Measurements from ENCODE around the gene CCDC159.
A peak's percentile ranks its signal among the peaks of the same experiment; 100 is the strongest.
"Not testable (repeated sequence)": the region's sequence is repeated elsewhere in the genome, so short reads cannot be mapped to it uniquely, and the experiment has no call there.

Gene CCDC159

GRCh38 chr19:11370744-11371143 is 24.4 kb downstream of the CCDC159 start:
- DNase-seq = no peak

GRCh38 chr19:11373166-11373884 is 27.0 kb downstream of the CCDC159 start:
- DNase-seq = no peak

DNA sequence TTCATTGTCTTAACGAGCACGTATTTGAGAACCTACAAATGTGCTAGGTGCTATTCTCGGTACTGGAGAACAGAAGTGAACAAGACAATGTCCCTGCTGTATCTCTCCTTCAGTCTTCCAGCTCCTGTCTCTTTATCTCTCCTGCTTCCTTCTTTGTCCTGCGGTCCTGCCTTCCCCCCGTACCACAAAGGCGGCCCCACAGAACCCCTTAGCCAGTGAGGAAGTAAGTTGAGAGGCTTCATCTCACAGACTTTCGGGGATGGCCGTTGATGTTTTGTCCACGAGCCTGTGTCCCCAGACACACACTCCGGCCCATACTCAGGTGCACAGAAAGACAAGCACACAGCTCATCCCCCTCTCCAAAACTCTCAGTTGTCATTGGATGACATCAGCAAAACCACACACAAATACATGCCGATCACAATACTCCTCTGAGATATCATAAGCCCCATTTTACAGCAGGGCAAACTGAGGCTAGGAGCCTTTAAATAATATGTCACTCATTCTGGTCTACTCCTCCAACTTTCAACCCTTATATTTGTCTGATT is 27.6 kb downstream of the CCDC159 start:
- DNase-seq = no peak

- DNase-seq = peak; percentile 96
Measured at GRCh38 chr19:11374433-11375142, 28.3 kb downstream of the CCDC159 start, which contains the start of gene SWSAP1. TSS of gene SWSAP1 (plus strand) at chr19:11374666. CDS start at chr19:11374681, 15 bp downstream.

DNA sequence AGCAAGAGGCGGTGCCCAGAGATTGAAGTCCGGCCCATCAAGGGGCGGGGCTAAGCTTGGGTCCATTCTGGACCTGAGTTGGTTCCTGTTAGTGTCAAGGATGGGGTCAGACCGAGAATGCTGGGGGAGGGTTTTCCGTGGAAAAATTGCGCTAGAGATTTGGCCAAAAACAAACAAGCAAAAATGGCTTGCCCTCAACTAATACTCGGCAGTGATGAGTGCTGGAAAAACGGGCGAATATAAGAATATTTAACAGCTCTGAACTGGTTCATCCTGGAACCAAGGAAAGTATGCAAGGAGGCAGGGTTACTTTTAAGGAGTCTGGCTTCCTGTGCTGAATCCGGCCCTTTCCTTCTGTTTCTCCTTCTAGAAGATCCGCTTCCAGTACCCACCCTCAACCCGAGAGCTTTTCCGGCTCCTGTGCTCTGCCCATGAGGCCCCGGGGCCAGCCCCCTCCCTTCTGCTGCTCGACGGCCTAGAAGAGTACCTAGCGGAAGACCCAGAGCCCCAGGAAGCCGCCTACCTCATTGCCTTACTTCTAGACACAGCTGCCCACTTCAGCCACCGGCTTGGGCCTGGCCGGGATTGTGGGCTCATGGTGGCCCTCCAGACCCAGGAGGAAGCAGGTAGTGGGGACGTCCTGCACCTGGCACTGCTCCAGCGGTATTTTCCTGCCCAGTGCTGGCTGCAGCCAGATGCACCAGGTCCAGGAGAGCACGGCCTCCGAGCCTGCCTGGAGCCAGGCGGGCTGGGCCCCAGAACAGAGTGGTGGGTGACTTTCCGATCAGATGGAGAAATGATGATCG is 29.0 kb downstream of the CCDC159 start:
- DNase-seq = peak; percentile 74

DNA sequence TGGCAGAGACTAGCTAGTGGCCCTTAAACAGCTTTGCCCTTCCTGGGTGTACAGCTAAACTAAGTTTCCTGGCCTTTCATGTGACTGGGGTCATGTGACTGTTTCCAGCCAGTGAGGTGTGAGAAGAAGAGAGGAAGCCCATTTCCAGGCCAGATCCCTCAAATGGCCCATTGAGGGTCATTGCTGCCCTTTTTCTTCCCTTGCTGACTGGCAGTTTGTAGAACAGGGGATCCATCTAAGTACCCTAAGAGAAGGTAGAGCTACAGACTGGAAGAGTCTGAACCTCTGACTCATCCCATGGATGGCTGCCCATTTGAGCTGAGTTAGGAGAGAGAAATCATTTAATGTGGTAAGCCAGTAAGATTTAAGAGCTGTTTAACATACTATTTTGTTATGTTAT is 30.9 kb downstream of the CCDC159 start:
- DNase-seq = no peak

DNA sequence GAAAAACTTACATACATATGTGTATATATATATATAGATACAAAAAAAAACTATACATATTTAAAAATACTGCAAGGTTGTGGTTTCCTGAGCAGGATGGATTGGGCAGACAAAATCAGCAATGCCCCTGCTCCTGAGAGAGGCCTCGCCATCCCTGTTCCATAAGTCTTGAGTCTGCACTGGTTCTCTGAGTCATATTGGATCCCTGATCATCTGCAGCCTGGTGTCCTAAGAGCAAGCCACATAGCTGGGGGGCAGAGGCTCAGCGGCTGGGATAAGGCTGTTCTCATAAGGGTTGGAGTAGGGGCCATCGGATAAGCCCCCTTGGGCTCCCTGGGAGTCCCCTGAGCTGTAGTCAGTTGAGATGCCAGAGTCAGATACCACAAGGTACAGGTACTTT is 31.4 kb downstream of the CCDC159 start:
- DNase-seq = no peak

DNA sequence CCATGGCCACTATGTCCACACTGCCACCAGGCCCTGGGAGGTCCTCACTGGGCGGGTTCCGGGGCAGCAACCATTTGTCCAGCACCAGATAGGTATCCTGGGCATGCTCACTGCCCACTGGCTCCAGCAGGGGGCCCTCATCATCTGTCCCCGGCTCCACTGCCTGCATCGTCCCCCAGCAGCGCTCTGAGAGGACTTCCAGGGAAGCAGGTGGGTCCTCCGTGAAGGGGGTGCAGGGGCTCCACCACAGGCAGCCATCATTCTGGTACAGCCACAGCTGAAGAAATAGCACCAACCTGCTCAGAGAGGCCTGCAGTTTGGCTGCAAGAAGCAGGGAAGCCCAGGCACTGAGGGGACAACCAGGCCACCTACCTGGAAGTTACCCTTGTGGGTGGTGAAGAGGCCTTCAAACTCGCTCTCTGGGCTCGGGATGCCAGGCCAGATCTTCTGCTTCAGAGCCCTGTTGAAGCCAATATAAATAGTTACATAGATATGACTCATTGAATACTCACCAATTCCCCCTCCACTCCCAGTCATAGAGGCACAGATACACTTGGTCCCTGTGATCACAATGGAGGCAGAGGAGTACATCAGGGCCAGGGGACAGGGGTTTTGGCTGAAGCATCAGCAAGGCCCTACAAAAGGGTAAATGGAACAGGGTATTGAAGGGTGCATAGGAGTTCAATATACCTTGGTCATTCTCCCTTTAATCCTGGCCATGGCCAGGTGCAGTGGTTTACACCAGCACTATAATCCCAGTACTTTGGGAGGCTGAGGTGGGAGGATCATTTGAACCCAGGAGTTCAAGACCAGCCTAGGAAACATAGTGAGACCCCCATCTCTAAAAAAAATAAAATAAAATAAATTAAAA is 32.2 kb downstream of the CCDC159 start:
- no peak for DNase-seq

DNA sequence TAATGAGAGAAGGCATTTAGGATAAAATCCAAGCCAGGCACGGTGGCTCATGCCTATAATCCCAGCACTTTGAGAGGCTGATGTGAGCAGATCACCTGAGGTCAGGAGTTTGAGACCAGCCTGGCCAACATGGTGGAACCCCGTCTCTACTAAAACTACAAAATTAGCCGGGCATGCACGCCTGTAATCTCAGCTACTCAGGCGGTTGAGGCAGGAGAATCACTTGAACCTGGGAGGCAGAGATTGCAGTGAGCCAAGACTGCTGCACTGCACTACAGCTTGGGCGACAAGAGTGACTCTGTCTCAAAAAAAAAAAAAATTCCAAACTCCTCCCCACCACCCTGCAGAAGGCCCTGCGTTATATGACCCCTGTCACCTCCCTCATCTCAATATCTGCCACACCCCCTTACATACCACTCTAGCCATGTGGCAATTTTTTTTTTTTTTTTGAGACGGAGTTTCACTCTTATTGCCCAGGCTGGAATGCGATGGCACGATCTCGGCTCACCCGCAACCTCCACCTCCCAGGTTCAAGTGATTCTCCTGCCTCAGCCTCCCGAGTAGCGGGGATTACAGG is 33.0 kb downstream of the CCDC159 start:
- DNase-seq = not testable (repeated sequence)

DNA sequence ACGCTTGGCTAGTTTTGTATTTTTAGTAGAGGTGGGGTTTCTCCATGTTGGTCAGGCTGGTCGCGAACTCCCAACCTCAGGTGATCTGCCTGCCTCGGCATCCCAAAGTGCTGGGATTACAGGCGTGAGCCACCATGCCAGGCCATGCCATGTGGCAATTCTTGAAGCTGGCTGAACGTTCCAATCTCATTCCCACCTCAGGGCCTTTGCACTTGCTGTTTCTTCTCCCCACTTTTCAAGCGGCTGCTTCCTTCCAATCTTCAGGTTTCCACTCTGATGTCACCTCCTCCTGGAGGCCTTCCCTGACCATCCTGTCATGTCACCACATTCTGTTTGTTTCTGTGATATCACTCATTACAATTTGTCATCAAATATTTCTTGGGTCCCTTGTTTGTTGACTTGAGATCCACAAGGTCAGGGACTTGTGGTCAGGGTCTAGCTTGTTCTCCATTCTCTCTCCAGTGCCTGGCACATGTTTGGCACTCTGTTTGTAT is 33.6 kb downstream of the CCDC159 start:
- DNase-seq = no peak

DNA sequence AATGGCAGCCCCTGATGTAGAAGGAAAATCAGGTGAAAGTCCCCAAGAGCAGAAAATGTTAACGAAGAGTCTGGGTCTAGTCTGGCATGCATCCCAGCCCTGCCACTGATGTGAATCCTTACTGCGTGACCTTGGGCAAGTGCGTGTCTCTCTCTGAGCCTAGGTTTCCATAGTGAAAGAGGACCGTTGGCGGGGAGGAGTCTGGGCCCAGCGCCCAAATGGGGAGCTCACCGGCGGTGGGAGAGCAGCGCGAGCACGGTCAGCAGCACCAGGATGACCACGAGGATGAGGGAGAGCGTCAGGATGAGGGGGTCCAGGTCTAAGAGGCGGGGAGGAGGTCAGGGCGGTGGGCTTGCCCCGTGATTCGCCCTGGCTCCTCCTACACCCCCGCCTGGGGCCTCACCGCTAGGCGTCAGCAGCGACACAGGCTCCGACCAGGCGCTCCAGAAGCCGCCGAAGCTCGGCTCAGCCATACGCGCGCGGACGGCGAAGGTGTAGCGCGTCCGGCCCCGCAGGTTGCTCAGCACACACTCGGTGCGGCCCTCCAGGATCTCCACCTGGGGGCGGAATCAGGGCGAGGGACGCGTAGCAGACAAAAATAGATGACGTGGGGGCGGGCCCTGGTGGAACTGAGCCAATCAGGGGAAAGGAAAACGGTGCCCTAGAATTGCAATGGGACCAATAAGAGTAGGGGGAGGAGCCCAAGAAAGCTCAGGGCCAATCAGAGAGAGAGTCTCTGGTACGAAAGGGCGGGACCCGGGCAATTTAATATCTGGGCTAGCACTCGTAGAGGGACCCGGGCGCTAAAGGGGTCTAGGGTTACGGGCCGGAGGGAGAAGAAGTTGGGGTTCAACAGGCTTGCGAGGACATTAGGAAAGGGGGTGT is 34.6 kb downstream of the CCDC159 start:
- peak; percentile 93 for DNase-seq

DNA sequence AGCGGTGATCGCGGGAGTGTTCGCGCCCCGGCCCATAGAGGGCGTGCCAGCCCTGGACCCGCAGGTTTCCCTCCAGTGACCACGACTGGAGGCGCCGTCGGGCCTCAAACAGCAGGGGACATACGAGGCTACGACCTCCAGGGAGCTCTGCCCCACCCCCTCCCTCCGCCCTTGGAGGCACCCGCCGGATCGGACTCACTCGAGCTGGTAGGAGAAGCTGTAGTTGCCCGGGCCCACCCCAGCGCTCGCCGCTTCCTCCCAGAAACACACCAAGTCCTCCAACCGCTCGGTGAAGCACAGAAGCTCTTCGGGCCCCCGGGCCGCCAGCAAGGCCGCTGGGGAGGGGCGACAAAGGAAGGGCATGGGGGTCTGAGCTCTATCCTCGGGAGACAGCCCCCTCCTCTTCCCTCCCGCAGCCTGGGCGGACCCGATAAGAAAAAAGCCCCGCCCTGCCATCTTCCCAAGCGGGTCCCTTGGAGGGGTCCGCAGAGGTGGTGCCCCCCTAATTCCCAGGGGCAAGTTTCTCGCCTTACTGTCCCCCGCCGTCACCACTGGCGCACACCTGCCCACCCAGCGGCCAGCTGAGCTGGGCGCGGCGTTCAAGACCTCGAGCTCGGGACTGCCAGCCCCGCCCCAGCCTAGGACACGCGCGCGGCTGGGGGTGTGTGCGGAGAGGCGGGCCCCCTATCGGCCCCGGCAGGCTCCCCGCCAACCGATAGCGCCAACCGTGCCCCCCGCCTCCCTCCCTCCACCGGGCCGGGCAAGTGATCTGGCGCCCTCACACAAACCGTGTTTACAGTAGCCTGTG is 36.8 kb downstream of the CCDC159 start:
- peak; percentile 43 for DNase-seq

DNA sequence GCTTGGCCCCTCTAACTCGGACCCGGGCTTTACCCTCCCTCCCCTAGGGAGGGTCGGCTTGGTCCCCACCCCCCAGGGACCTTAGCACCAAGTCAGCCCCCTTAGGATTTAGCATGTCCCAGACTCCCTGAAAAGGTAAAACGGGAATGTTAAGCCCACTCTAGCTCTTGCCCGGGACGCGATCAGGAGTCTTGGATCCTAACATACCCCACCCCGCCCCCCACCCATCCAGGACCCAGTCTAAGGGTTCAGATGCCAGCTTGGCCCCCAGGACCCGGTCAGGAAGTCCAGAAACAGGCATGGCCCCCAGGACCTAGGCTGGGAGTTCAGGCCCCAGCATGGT is 37.4 kb downstream of the CCDC159 start:
- no peak for DNase-seq

- DNase-seq = no peak
Measured at GRCh38 chr19:11384778-11385129, 38.4 kb downstream of the CCDC159 start.

DNA sequence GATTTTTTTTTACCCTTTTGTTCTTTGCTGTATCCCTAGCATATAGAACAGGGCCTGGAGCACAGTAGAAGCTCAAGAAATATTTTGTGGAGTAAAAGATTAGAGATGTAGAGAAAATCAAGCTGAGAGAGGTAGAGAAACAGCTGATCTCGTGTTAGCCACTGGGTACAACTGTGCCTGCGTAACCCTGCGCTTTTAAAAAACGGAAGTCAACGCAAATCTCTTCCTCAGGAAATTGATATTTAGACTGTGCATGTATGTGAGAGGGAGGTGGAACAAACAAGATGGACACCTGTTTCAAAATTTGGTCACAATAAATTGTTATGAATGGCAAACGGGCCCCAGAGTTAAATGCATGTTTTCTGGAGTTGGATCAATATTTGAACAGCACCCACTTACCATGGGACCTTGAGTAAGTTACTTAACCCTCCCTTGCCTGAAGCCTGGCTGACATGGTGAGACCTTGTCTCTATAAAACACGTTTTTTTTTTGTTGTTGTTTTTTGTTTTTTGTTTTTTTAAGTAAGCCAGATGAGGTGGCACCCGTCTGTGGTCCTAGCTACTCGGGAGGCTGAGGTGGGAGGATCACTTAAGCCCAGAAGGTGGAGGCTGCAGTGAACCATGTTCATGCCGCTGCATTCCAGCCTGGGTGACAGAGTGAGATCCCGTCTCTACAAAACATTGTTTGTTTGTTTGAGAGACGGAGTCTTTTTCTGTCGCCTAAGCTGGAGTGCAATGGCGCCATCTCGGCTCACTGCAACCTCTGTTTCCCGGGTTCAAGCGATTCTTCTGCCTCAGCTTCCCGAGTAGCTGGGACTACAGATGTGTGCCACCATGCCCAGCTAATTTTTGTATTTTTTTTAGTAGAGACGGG is 41.1 kb downstream of the CCDC159 start:
- DNase-seq = no peak

DNA sequence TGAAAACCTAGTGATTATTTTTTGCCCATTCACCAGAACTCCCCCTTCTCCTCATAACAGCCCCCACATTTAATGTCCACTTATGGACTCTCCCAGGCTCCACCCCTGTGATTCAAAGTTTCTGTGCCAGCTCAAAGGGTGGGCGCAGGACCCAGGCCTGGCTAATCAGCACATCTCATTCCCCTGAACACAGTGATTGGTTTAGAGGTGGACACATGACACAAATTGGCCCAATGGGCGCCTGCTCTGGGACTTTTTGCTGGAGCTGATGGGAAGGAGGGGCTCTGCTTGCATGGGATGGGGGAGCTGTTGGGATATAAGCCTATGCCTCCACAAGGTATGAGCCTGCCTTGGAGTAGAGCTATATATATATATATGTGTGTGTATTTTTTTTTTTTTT is 44.0 kb downstream of the CCDC159 start:
- no peak for DNase-seq

DNA sequence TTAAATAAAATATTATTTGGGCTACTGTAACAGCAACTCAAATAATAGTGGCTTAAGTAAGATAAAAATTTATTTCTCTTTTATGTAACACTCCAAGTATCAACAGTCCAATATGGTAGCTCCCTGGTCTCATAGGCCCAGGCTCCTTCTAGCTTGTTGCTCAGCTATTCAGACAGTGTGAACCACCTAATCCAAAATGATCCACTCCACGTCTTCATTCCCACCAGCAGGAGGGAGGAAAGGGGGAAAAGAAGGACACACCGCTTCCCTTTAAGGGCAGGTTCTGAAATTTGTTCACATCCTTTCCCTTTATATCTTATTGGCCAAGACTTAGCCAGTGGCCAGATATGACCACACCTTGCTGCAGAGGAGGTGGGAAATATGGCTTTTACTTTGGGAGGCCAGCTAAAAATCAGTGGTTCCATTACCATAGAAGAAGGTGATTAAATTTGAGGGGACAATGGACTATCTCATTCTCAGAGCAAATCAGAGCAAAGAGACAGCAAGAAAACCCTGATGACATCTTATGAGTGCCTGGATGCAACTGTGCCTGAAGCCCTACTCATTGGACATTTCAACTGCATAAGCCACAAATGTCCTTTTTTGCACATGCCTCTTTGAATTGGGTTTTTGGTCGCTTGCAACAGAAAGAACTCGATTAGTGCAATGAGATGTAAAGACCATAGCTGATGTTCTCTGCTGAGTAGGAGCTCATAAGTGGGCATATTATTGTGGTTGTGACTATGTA is 44.8 kb downstream of the CCDC159 start:
- DNase-seq = no peak

DNA sequence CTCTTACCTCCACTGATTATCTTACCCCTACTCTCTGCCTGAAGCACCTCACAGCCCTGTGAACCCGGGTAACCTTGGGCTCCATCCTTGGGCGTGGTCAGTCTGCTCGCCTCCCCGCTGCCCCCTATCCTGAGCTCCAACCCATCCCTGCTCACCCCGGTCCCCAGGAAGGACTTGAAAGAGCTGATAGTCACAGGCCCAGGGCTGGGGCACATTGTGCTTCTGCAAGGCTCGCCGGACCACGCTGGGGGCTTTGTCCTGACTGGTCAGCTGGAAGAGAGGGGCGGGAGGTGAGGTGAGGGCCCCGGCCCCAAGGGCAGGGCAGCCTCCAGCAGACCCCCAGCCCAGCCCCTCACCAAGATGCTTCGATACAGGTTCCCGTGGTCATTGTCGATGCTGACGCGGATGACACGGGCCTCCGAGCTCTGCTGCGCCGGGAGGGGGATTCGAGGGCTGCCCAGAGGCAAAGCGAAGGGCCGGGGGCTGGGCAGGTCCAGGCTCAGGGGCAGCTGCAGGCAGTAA is 50.8 kb downstream of the CCDC159 start:
- DNase-seq = no peak

Measured in activated CD4-positive, CD25-positive, alpha-beta regulatory T cell treated with anti-CD3 and anti-CD28 coated beads, Interleukin-2, amount 50 U/mL, for 72 hours (primary cell).